Progenitor cell of endocrine pancreas (in vitro differentiated cells): ENCODE data around the gene RPL37. TPM values are rescaled to one million over a fixed set of nuclear protein-coding genes. Genes with fewer than 3 reads are reported as not detected.

ENCODE experiments used
- DNase-seq: peaks from one replicate; pipeline ENCODE4 v3.0.0; 2021; ENCODE audit warnings: low spot score; ENCODE audit not compliant: unreplicated experiment
- H3K27ac Mint-ChIP-seq: 2 replicates; pipeline ENCODE4 v1.8.0; 2021; ENCODE audit warnings: mild to moderate bottlenecking, moderate library complexity, mixed read lengths
- H3K27me3 Mint-ChIP-seq: 2 replicates; pipeline ENCODE4 v1.8.0; 2021; ENCODE audit warnings: mixed read lengths
- H3K36me3 Mint-ChIP-seq: 2 replicates; pipeline ENCODE4 v1.8.0; 2022; ENCODE audit warnings: mixed read lengths; ENCODE audit not compliant: insufficient read depth
- H3K4me1 Mint-ChIP-seq: 2 replicates; pipeline ENCODE4 v1.8.0; 2021; ENCODE audit warnings: low read depth, mixed read lengths
- H3K4me3 Mint-ChIP-seq: 2 replicates; pipeline ENCODE4 v1.8.0; 2021; ENCODE audit warnings: low read depth, mild to moderate bottlenecking, moderate library complexity, mixed read lengths
- H3K9me3 Mint-ChIP-seq: 2 replicates; pipeline ENCODE4 v1.8.0; 2021; ENCODE audit warnings: low read depth, mixed read lengths
- CTCF ChIP-seq: fragments of 200-600 bp; sonication (generic); IDR thresholded peaks from one replicate; pipeline ENCODE4 v1.5.0; 2021; ENCODE audit warnings: antibody characterized with exemption, mild to moderate bottlenecking; ENCODE audit not compliant: unreplicated experiment
- total RNA-seq: library from RNA; stranded (reverse); gene quantifications from 2 replicates; pipeline ENCODE4 v1.2.1, GENCODE V29; 2021

RPL37 gene
- total RNA-seq, 1 donor from 2014 or later, result 1,476 TPM

- DNase-seq, result no peak
- no peak for TF ChIP-seq CTCF
- no peak overlapping the region for H3K27ac Mint-ChIP-seq
- H3K4me3 Mint-ChIP-seq, result no peak overlapping the region
- H3K9me3 Mint-ChIP-seq, result no peaks in the 10 kb centered on the region
- H3K27me3 Mint-ChIP-seq, result no peaks in the 10 kb centered on the region
- no peaks in the 10 kb centered on the region for H3K4me1 Mint-ChIP-seq
- H3K36me3 Mint-ChIP-seq, result no peaks in the 10 kb centered on the region
These were observed 21.2 kb downstream of the RPL37 start for GRCh38 chr5:40813698-40814281.

DNA sequence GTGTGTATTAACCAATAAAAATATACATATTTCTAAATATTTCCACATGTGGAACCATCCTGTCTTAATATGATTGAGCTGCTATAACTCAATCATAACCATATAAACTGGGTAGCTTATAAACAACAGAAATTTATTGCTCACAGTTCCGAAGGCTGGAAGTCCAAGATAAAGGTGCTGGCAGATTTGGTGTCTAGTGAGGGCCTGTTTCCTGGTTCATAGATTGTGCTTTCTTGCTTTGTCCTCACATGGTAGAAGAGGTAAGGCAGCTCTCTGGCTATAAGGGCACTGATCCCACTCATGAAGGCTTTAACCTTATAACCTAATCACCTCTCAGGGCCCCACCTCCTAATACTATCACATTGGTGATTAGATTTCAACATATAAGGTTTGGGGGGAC, 22.9 kb downstream of the RPL37 start:
- H3K9me3 Mint-ChIP-seq, result no peaks in the 10 kb centered on the region
- no peaks in the 10 kb centered on the region for H3K27me3 Mint-ChIP-seq
- H3K4me3 Mint-ChIP-seq, result no peak overlapping the region
- H3K36me3 Mint-ChIP-seq, result no peaks in the 10 kb centered on the region
- no peak for DNase-seq
- no peak for TF ChIP-seq CTCF
- H3K27ac Mint-ChIP-seq, result no peak overlapping the region
- H3K4me1 Mint-ChIP-seq, result no peaks in the 10 kb centered on the region

- no peaks in the 10 kb centered on the region for H3K9me3 Mint-ChIP-seq
- H3K4me3 Mint-ChIP-seq, result peak overlapping the region; percentile 2
- TF ChIP-seq CTCF, result no peak
- H3K27ac Mint-ChIP-seq, result peak overlapping the region; percentile 25
- no peak for DNase-seq
- no peaks in the 10 kb centered on the region for H3K36me3 Mint-ChIP-seq
- peaks cover 11% of the 10 kb centered on the region for H3K4me1 Mint-ChIP-seq
- no peaks in the 10 kb centered on the region for H3K27me3 Mint-ChIP-seq
These were observed 33.1 kb downstream of the RPL37 start for GRCh38 chr5:40801771-40802562.

GRCh38 chr5:40799258-40799657, 35.8 kb downstream of the RPL37 start:
- H3K36me3 Mint-ChIP-seq, result peaks cover 6% of the 10 kb centered on the region
- no peaks in the 10 kb centered on the region for H3K9me3 Mint-ChIP-seq
- no peaks in the 10 kb centered on the region for H3K27me3 Mint-ChIP-seq
- no peak for TF ChIP-seq CTCF
- peak overlapping the region; percentile 91 for H3K4me3 Mint-ChIP-seq
- H3K27ac Mint-ChIP-seq, result peak overlapping the region; percentile 88
- peaks cover 22% of the 10 kb centered on the region for H3K4me1 Mint-ChIP-seq
- no peak for DNase-seq

GRCh38 chr5:40798801-40799210, 36.2 kb downstream of the RPL37 start:
- Mint-ChIP-seq H3K9me3 (no peaks in the 10 kb centered on the region), H3K27me3 (no peaks in the 10 kb centered on the region), H3K4me3 (peak overlapping the region; percentile 91), H3K27ac (peak overlapping the region; percentile 88), H3K4me1 (peaks cover 24% of the 10 kb centered on the region), H3K36me3 (peaks cover 9% of the 10 kb centered on the region)
- TF ChIP-seq CTCF, result no peak
- DNase-seq, result no peak
